ENCODE measurements around the gene ERCC6L. TPM values are rescaled to one million over a fixed set of nuclear protein-coding genes. Genes with fewer than 3 reads are reported as not detected.
"Not testable (repeated sequence)": the region's sequence is repeated elsewhere in the genome, so short reads cannot be mapped to it uniquely, and the experiment has no call there.

ERCC6L gene
- total RNA-seq, 2 donors from 2014 or later, result 1.7 to 8.2 TPM

- H3K4me1 ChIP-seq, result no peaks in the 10 kb centered on the region
- H3K9me3 ChIP-seq, result no peaks in the 10 kb centered on the region
- no peak overlapping the region for H3K4me3 ChIP-seq
- no peaks in the 10 kb centered on the region for H3K36me3 ChIP-seq
- intact Hi-C loops (cut with DNase I), result no loop called here
- H3K27me3 ChIP-seq, result no peaks in the 10 kb centered on the region
- H3K9ac ChIP-seq (ENCODE audit: low read depth in 2 of 2, low read length in 2 of 2), result no peak overlapping the region
- TF ChIP-seq CTCF (IDR thresholded peaks at IDR 0.05), result no peak
- H3K27ac ChIP-seq, result no peak overlapping the region
- DNase-seq, result no peak
Observed at GRCh38 chrX:72236841-72237240, 2.0 kb downstream of the ERCC6L start.

GRCh38 chrX:72230290-72230689, 8.5 kb downstream of the ERCC6L start:
- no peak for DNase-seq
- no peaks in the 10 kb centered on the region for H3K27me3 ChIP-seq

GRCh38 chrX:72220375-72220774, 18.5 kb downstream of the ERCC6L start:
- H3K9me3 ChIP-seq; H3K27ac ChIP-seq; H3K9ac ChIP-seq (ENCODE audit: low read depth in 2 of 2, low read length in 2 of 2); DNase-seq; H3K36me3 ChIP-seq; intact Hi-C loops (cut with DNase I); H3K4me3 ChIP-seq; H3K27me3 ChIP-seq; H3K4me1 ChIP-seq: not testable (repeated sequence)

More at GRCh38 chrX:72230290-72230689, 8.5 kb downstream of the ERCC6L start:
- no peak overlapping the region for H3K9ac ChIP-seq (ENCODE audit: low read depth in 2 of 2, low read length in 2 of 2)
- no peaks in the 10 kb centered on the region for H3K9me3 ChIP-seq
- TF ChIP-seq CTCF (IDR thresholded peaks at IDR 0.05), result no peak
- H3K4me3 ChIP-seq, result no peak overlapping the region
- H3K4me1 ChIP-seq, result no peaks in the 10 kb centered on the region
- intact Hi-C loops (cut with DNase I), result no loop called here
- no peaks in the 10 kb centered on the region for H3K36me3 ChIP-seq
- H3K27ac ChIP-seq, result no peak overlapping the region

DNA sequence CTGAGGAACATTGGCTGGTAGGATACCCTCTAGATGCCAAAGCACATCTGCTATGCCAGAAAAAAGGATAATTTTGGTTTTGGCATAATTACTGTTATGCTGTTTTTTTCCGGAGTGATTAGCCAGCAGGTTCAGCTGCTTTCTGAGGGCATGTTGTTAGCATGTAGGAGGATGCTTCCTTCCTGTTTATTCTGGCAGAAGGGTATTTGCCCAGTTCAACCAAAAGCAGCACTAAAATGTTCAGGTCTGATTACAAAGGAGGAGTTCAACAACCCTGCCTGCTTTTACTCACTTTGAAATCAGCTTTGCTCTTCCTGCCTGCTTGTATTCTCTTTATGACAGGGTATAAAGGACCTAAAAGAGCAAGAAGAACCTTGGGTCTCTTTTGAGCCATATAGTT, 21.9 kb downstream of the ERCC6L start:
- no peak for TF ChIP-seq CTCF (IDR thresholded peaks at IDR 0.05)
- no peak for DNase-seq
- Histone ChIP-seq H3K27me3 (no peaks in the 10 kb centered on the region), H3K9me3 (no peaks in the 10 kb centered on the region), H3K4me1 (no peaks in the 10 kb centered on the region), H3K4me3 (no peak overlapping the region), H3K36me3 (no peaks in the 10 kb centered on the region), H3K27ac (no peak overlapping the region), H3K9ac (ENCODE audit: low read depth in 2 of 2, low read length in 2 of 2) (no peak overlapping the region)
- intact Hi-C loops (cut with DNase I), result no loop called here

- no peaks in the 10 kb centered on the region for H3K4me1 ChIP-seq
- H3K9me3 ChIP-seq, result no peaks in the 10 kb centered on the region
- H3K36me3 ChIP-seq, result no peaks in the 10 kb centered on the region
- no peak overlapping the region for H3K27ac ChIP-seq
- intact Hi-C loops (cut with DNase I), result no loop called here
- H3K27me3 ChIP-seq, result no peaks in the 10 kb centered on the region
- DNase-seq, result no peak
- H3K9ac ChIP-seq (ENCODE audit: low read depth in 2 of 2, low read length in 2 of 2), result no peak overlapping the region
- no peak overlapping the region for H3K4me3 ChIP-seq
- TF ChIP-seq CTCF (IDR thresholded peaks at IDR 0.05), result no peak
Observed at GRCh38 chrX:72208126-72208800, 30.6 kb downstream of the ERCC6L start.

- Histone ChIP-seq H3K27me3 (no peaks in the 10 kb centered on the region), H3K36me3 (no peaks in the 10 kb centered on the region), H3K27ac (no peak overlapping the region), H3K4me1 (no peaks in the 10 kb centered on the region), H3K9me3 (no peaks in the 10 kb centered on the region), H3K4me3 (no peak overlapping the region), H3K9ac (ENCODE audit: low read depth in 2 of 2, low read length in 2 of 2) (no peak overlapping the region)
- intact Hi-C loops (cut with DNase I), result no loop called here
- DNase-seq, result no peak
- no peak for TF ChIP-seq CTCF (IDR thresholded peaks at IDR 0.05)
Observed at GRCh38 chrX:72207366-72207765, 31.5 kb downstream of the ERCC6L start.

All from colonic mucosa (tissue), 4 donors.